Heart right ventricle (tissue), 16 donors: Measurements from ENCODE around the gene MAD1L1. TPM values are rescaled to one million over a fixed set of nuclear protein-coding genes. Genes with fewer than 3 reads are reported as not detected.

Source experiments
- ATAC-seq, 8 donors: fragments of 200-7000 bp; cut with Tn5 transposase; one replicate each; pipeline ENCODE4 v1.9.1; 2020; ENCODE audit warnings: mild to moderate bottlenecking in 8 of 8, moderate library complexity in 8 of 8, moderate number of reproducible peaks in 1 of 8
- DNase-seq, 2 donors: peaks; one replicate each; pipeline ENCODE4 v3.0.0-alpha.2; 2020
- H3K27ac ChIP-seq, 10 donors: fragments of 200-600 bp; sonication (generic) in 2 of 10; one replicate each; pipeline versions ENCODE4 v1.5.0 to v1.8.0; 2020 to 2022; ENCODE audit warnings: mild to moderate bottlenecking in 3 of 10
- H3K27me3 ChIP-seq, 7 donors: fragments of 200-600 bp; one replicate each; pipeline ENCODE4 v1.8.0; 2021 to 2022; ENCODE audit warnings: mild to moderate bottlenecking in 2 of 7
- H3K36me3 ChIP-seq, 9 donors: fragments of 200-600 bp; sonication (generic) in 1 of 9; one replicate each; pipeline versions ENCODE4 v1.5.0 to v1.8.0; 2020 to 2022; ENCODE audit warnings: mild to moderate bottlenecking in 2 of 9
- H3K4me1 ChIP-seq, 9 donors: fragments of 200-600 bp; sonication (generic) in 1 of 9; one replicate each; pipeline versions ENCODE4 v1.5.0 to v1.8.0; 2020 to 2022; ENCODE audit warnings: mild to moderate bottlenecking in 4 of 9
- H3K4me3 ChIP-seq, 10 donors: fragments of 200-600 bp; sonication (generic) in 2 of 10; one replicate each; pipeline versions ENCODE4 v1.5.0 to v1.8.0; 2020 to 2022; ENCODE audit warnings: mild to moderate bottlenecking in 7 of 10, moderate library complexity in 2 of 10
- H3K9me3 ChIP-seq, 11 donors: fragments of 200-600 bp in 10 of 11; sonication (generic) in 2 of 11; one replicate each; pipeline versions ENCODE4 v1.5.0 to v1.8.0; 2013 to 2022; ENCODE audit warnings: mild to moderate bottlenecking in 2 of 11, control low read depth in 1 of 11, moderate library complexity in 1 of 11
- CTCF ChIP-seq, 9 donors: fragments of 200-600 bp; sonication (generic) in 2 of 9; IDR thresholded peaks; one replicate each; pipeline versions ENCODE4 v1.5.0 to v1.8.0; 2021 to 2022; ENCODE audit warnings: antibody characterized with exemption in 9 of 9, mild to moderate bottlenecking in 5 of 9, moderate library complexity in 1 of 9
- WGBS, 2 donors: extraction: QIAGEN DNeasy Blood & Tissue Kit; methylation state at CpG; one replicate each; pipeline ENCODE4 v1.1.7; 2013; ENCODE audit warnings: inconsistent platforms in 1 of 2; 5-methylcytosine and 5-hydroxymethylcytosine counted together
- intact Hi-C, 10 donors: fragments of 100-400 bp; cut with DNase I; formaldehyde crosslinking; loops; one replicate each; pipeline versions ENCODE4 v1.11.1 to v1.14.2; 2022
- polyA plus RNA-seq, 2 donors: library from polyadenylated mRNA; stranded (reverse); fragments of 200-250 nt; gene quantifications; one replicate each; pipeline ENCODE4 v1.2.3, GENCODE V29; 2013
- total RNA-seq, 10 donors: library from RNA; stranded (reverse); fragmentation: NEBNext Ultra II Directional in 3 of 10; extraction: Animal tissue kit (Norgen Biotek cat#: 25700) in 3 of 10; gene quantifications; one replicate each; pipeline versions ENCODE4 v1.2.1 to v1.2.4, GENCODE V29; 2021 to 2023
- donor health status: Arrhythmogenic right ventricular cardiomyopathy.
- donor health status: ischemic (EF 13 %, LVEDD 7.1; RV severe dilation, severe dysfunction).
- donor health status: healthy with polysubstance abuse.
- donor health status: DM: no; HTN: yes; CAD: no.
- donor health status: DM: no; HTN: no; CAD: no.
- donor health status: ischemic (EF 25% LVEDD 6.9; RV normal size, moderate dysfunction).
- donor health status: ischemic (EF 25% LVEDD 5.7; RV mildly dilated, moderate dysfunction).
- donor health status: healthy.
- donor health status: DM: yes; HTN: yes; CAD: no.
- donor health status: Ischemic cardiomyopathy.
- donor health status: ischemic (EF 35%, LVEDD 5.7; RV mildly dilated, moderate dysfunction).
- donor health status: nonischemic (EF 11% LVEDD 7.7; RV severe dilation, severe dysfunction).
- donor health status: DM: yes; HTN: yes; CAD: no.
- donor health status: PGD.
- donor health status: ischemic (EF 29% LVEDD 5.4; RV normal size, mild dysfunction).
- donor health status: nonischemic (EF 23%, LVEDD 6.1; RV moderate dilation, normal function).

MAD1L1 gene
- total and polyA plus RNA-seq, 12 donors = 13.8 to 46.8 (median 20.2) TPM

- DNase-seq (no peak), ATAC-seq (no peak)
- 95 to 97% methylated on average over 14 of the region's 14 CpGs for WGBS, 2 donors
- intact Hi-C loops = loop anchor here in 1 of 10 donors (10.0 kb wide), 1 partner anchor 506 kb away; the partner anchor contains the start of gene PSMG3
- Histone ChIP-seq H3K4me1 (no peaks in the 10 kb centered on the region), H3K4me3 (no peak overlapping the region), H3K27me3 (no peaks in the 10 kb centered on the region), H3K36me3 (peaks cover 0 to 19% (median 0%) of the 10 kb centered on the region in 9 donors), H3K9me3 (no peaks in the 10 kb centered on the region), H3K27ac (no peak overlapping the region)
- TF ChIP-seq CTCF (IDR thresholded peaks at IDR 0.05) = no peak
These were observed 152.3 kb downstream of the MAD1L1 start for GRCh38 chr7:2080477-2080876.

- TF ChIP-seq CTCF (IDR thresholded peaks at IDR 0.05) = no peak
- no peak for DNase-seq
- intact Hi-C loops = loop anchor here in 1 of 10 donors (10.0 kb wide), 1 partner anchor 505 kb away; the partner anchor contains the start of gene PSMG3
- Histone ChIP-seq H3K4me1 (no peaks in the 10 kb centered on the region), H3K4me3 (no peak overlapping the region), H3K27me3 (no peaks in the 10 kb centered on the region), H3K27ac (no peak overlapping the region), H3K9me3 (no peaks in the 10 kb centered on the region), H3K36me3 (peaks cover 0 to 17% (median 0%) of the 10 kb centered on the region in 9 donors)
- WGBS, 2 donors = 77 to 84% methylated on average over 6 of the region's 6 CpGs
- ATAC-seq = no peak
These were observed 152.7 kb downstream of the MAD1L1 start for GRCh38 chr7:2080060-2080387.

GRCh38 chr7:2079332-2080059, 153.2 kb downstream of the MAD1L1 start:
- Histone ChIP-seq H3K36me3 (peaks cover 0 to 17% (median 0%) of the 10 kb centered on the region in 9 donors), H3K9me3 (no peaks in the 10 kb centered on the region), H3K4me3 (no peak overlapping the region), H3K27me3 (no peaks in the 10 kb centered on the region), H3K27ac (no peak overlapping the region), H3K4me1 (no peaks in the 10 kb centered on the region)
- DNase-seq (no peak), ATAC-seq (no peak)
- TF ChIP-seq CTCF (IDR thresholded peaks at IDR 0.05) = no peak
- WGBS, 2 donors = 82 to 85% methylated on average over 22 of the region's 22 CpGs
- intact Hi-C loops = loop anchor here in 1 of 10 donors (10.0 kb wide), 1 partner anchor 505 kb away; the partner anchor contains the start of gene PSMG3

- no peak overlapping the region for H3K27ac ChIP-seq
- peaks cover 0 to 12% (median 0%) of the 10 kb centered on the region in 9 donors for H3K36me3 ChIP-seq
- no peak overlapping the region for H3K4me3 ChIP-seq
- TF ChIP-seq CTCF (IDR thresholded peaks at IDR 0.05) = no peak
- intact Hi-C loops = no loop called here
- DNase-seq (no peak), ATAC-seq (no peak)
- no peaks in the 10 kb centered on the region for H3K4me1 ChIP-seq
- H3K9me3 ChIP-seq = no peaks in the 10 kb centered on the region
- 96 to 98% methylated on average over 15 of the region's 15 CpGs for WGBS, 2 donors
- no peaks in the 10 kb centered on the region for H3K27me3 ChIP-seq
These were observed 153.8 kb downstream of the MAD1L1 start for GRCh38 chr7:2078899-2079298.
